ENCODE data around the gene CCDC92. TPM values are rescaled to one million over a fixed set of nuclear protein-coding genes. Genes with fewer than 3 reads are reported as not detected.

Gene CCDC92
- total and polyA plus RNA-seq, 2 of the 8 experiments (the other 6 are each of a cell fraction or from before 2014, with no cell fraction given) = 0.43 to 0.51 TPM

DNA sequence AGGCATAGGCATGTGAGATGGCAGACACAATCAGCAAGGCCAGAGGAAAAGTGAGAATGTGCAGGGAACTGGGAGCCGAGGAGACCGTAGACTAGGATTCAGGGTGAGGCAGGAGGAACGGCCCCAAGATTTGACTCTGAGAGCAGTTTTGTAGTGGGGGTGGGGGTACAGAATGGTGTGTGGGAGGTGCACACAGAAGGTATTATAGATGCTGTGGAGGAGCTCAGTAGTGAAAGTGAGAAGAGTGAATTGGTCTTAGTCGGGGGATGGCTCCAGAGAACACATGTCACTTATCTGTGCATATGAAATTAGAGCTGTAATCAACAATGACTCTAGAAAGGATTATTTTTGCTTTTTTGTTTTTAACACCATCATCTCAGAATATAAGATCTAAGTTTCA lies 12.3 kb upstream of the CCDC92 start:
- Histone ChIP-seq H3K56ac (replicated peaks; ENCODE audit: insufficient read length, low read depth, low read length) (no peak overlapping the region), H4K20me1 (replicated peaks in 1 of 2; ENCODE audit: control insufficient read depth in 1 of 2, insufficient read depth in 2 of 2, low read length in 2 of 2) (peaks cover 7 to 15% of the 10 kb centered on the region in 2 experiments), H4K8ac (ENCODE audit: extremely low read depth, insufficient read depth, low read length) (no peak overlapping the region), H3K23ac (ENCODE audit: insufficient read length) (no peak overlapping the region), H2AFZ (ENCODE audit: low read length) (no peak overlapping the region), H3K9me3 (ENCODE audit: insufficient read depth in 2 of 2, low read depth in 1 of 2, low read length in 1 of 2) (no peaks in the 10 kb centered on the region), H3K4ac (replicated peaks; ENCODE audit: insufficient read length, low read depth, low read length) (no peak overlapping the region), H3K9ac (replicated peaks in 1 of 4; ENCODE audit: extremely low read depth in 1 of 4, low read depth in 3 of 4, low read length in 3 of 4) (no peak overlapping the region), H3K36me3 (ENCODE audit: control insufficient read depth in 2 of 4, insufficient read depth in 4 of 4, low read length in 3 of 4) (no peaks in the 10 kb centered on the region; a peak in 1 of 8 replicates), H4K5ac (ENCODE audit: insufficient read length, low read depth, low read length) (no peak overlapping the region), H2AK5ac (ENCODE audit: low read depth, low read length) (no peak overlapping the region), H4K91ac (replicated peaks; ENCODE audit: insufficient read length, low read length) (no peak overlapping the region), H3K79me1 (ENCODE audit: low read depth, low read length) (no peaks in the 10 kb centered on the region; the same call in 1 of the 2 replicates), H3K4me2 (ENCODE audit: insufficient read depth in 1 of 2, low read depth in 2 of 2, low read length in 2 of 2) (no peak overlapping the region), H2BK20ac (ENCODE audit: low read length) (no peak overlapping the region), H2BK120ac (replicated peaks; ENCODE audit: low read depth, low read length) (no peak overlapping the region), H2BK12ac (ENCODE audit: low read depth, low read length) (no peak overlapping the region), H3K18ac (ENCODE audit: extremely low read depth, low read length) (no peak overlapping the region), H3K4me1 (replicated peaks in 1 of 4; ENCODE audit: control insufficient read depth in 3 of 4, insufficient read depth in 4 of 4, low read length in 3 of 4) (no peaks in the 10 kb centered on the region), H2BK15ac (ENCODE audit: low read length) (no peak overlapping the region), H2BK5ac (ENCODE audit: low read depth, low read length) (no peak overlapping the region), H3K14ac (ENCODE audit: insufficient read length) (no peak overlapping the region), H3K27ac (ENCODE audit: low read depth, low read length) (no peak overlapping the region), H3K79me2 (ENCODE audit: control insufficient read depth in 1 of 2, insufficient read depth in 2 of 2, low read length in 2 of 2) (no peaks in the 10 kb centered on the region), H3K4me3 (ENCODE audit: extremely low read depth in 1 of 4, insufficient read depth in 2 of 4, low read depth in 3 of 4, low read length in 4 of 4) (no peak overlapping the region), H3K27me3 (replicated peaks in 1 of 4; ENCODE audit: control insufficient read depth in 3 of 4, extremely low read depth in 1 of 4, insufficient read depth in 3 of 4, low read length in 3 of 4) (no peaks in the 10 kb centered on the region), H3K23me2 (ENCODE audit: low read depth, low read length) (no peaks in the 10 kb centered on the region)
- POLR2A ChIA-PET (ENCODE audit: partially characterized antibody) = no interaction called here
- DNase-seq (ENCODE audit: low read depth in 1 of 2, low spot score in 2 of 2) (no peak), FAIRE-seq (no peak)
- CTCF ChIA-PET (ENCODE audit: partially characterized antibody) = interaction anchor here (0.9 to 3.2 kb wide), 14 partner anchors 9 to 184 kb away, joined by 3 to 13 read pairs (median 5); no protein-coding TSS in a partner anchor
- 95% methylated on average over 4 of the region's 4 CpGs; no CpG with 5 or more reads in 1 of the 2 experiments for WGBS, 2 experiments (ENCODE audit: extremely low coverage in 1 of 2, insufficient coverage in 1 of 2, insufficient read length in 1 of 2, insufficient replicate concordance in 2 of 2, low coverage in 1 of 2, low lambda C conversion rate in 2 of 2, missing lambda C conversion rate in 1 of 2)
- TF ChIP-seq EP300 (IDR thresholded peaks at IDR 0.05; ENCODE audit: borderline replicate concordance in 1 of 2, low read depth in 2 of 2, low read length in 2 of 2) = no peak
- TF ChIP-seq SRF (IDR thresholded peaks at IDR 0.05; ENCODE audit: low read depth, low read length) = no peak
- TF ChIP-seq, protein P1, sequence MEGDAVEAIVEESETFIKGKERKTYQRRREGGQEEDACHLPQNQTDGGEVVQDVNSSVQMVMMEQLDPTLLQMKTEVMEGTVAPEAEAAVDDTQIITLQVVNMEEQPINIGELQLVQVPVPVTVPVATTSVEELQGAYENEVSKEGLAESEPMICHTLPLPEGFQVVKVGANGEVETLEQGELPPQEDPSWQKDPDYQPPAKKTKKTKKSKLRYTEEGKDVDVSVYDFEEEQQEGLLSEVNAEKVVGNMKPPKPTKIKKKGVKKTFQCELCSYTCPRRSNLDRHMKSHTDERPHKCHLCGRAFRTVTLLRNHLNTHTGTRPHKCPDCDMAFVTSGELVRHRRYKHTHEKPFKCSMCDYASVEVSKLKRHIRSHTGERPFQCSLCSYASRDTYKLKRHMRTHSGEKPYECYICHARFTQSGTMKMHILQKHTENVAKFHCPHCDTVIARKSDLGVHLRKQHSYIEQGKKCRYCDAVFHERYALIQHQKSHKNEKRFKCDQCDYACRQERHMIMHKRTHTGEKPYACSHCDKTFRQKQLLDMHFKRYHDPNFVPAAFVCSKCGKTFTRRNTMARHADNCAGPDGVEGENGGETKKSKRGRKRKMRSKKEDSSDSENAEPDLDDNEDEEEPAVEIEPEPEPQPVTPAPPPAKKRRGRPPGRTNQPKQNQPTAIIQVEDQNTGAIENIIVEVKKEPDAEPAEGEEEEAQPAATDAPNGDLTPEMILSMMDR (IDR thresholded peaks at IDR 0.05; ENCODE audit: control extremely low read depth in 1 of 3, insufficient read depth in 1 of 3, low read depth in 1 of 3, low read length in 3 of 3) = no peak
- no peak for TF ChIP-seq POLR2A (IDR thresholded peaks at IDR 0.05; ENCODE audit: control extremely low read depth in 1 of 2, low read depth in 2 of 2, low read length in 2 of 2)
